HG03196 (cell line): ENCODE data around the gene PIAS1.
"Not testable (repeated sequence)": the region's sequence is repeated elsewhere in the genome, so short reads cannot be mapped to it uniquely, and the experiment has no call there.

Experiments used
- ATAC-seq: cut with Tn5 transposase; IDR thresholded peaks from one replicate; pipeline ENCODE4 v1.9.1; 2021; ENCODE audit not compliant: unreplicated experiment

The PIAS1 gene

GRCh38 chr15:68113751-68114150, 59.6 kb downstream of the PIAS1 start:
- ATAC-seq: no peak

- ATAC-seq: no peak
These were observed 60.2 kb downstream of the PIAS1 start for GRCh38 chr15:68114356-68114755.

- no peak for ATAC-seq
These were observed 60.7 kb downstream of the PIAS1 start for GRCh38 chr15:68114840-68115239.

- ATAC-seq: no peak
These were observed 70.6 kb downstream of the PIAS1 start for GRCh38 chr15:68124700-68125099.

- no peak for ATAC-seq
These were observed 72.3 kb downstream of the PIAS1 start for GRCh38 chr15:68126396-68126795.

GRCh38 chr15:68129072-68129471, 75.0 kb downstream of the PIAS1 start:
- no peak for ATAC-seq

GRCh38 chr15:68130851-68131250, 76.7 kb downstream of the PIAS1 start:
- ATAC-seq: no peak

- no peak for ATAC-seq
These were observed 83.0 kb downstream of the PIAS1 start for GRCh38 chr15:68137096-68137495.

- ATAC-seq: no peak
These were observed 89.0 kb downstream of the PIAS1 start for GRCh38 chr15:68143129-68143528.

GRCh38 chr15:68143785-68144184, 89.7 kb downstream of the PIAS1 start:
- no peak for ATAC-seq

- ATAC-seq: no peak
These were observed 91.6 kb downstream of the PIAS1 start for GRCh38 chr15:68145706-68146105.

GRCh38 chr15:68148039-68148438, 93.9 kb downstream of the PIAS1 start:
- ATAC-seq: no peak

GRCh38 chr15:68149059-68149458, 94.9 kb downstream of the PIAS1 start:
- no peak for ATAC-seq

- ATAC-seq: no peak
These were observed 96.1 kb downstream of the PIAS1 start for GRCh38 chr15:68150187-68150586.

GRCh38 chr15:68151277-68151676, 97.2 kb downstream of the PIAS1 start:
- no peak for ATAC-seq

GRCh38 chr15:68152342-68152741, 98.2 kb downstream of the PIAS1 start:
- ATAC-seq: no peak

- no peak for ATAC-seq
These were observed 100.9 kb downstream of the PIAS1 start for GRCh38 chr15:68154923-68155559.

GRCh38 chr15:68157074-68157473, 103.0 kb downstream of the PIAS1 start:
- no peak for ATAC-seq

- no peak for ATAC-seq
These were observed 104.0 kb downstream of the PIAS1 start for GRCh38 chr15:68158046-68158628.

GRCh38 chr15:68163191-68163590, 109.1 kb downstream of the PIAS1 start:
- ATAC-seq: no peak

- no peak for ATAC-seq
These were observed 112.7 kb downstream of the PIAS1 start for GRCh38 chr15:68166847-68167246.

- ATAC-seq: not testable (repeated sequence)
These were observed 117.9 kb downstream of the PIAS1 start for GRCh38 chr15:68172037-68172436.

GRCh38 chr15:68173119-68173518, 119.0 kb downstream of the PIAS1 start:
- no peak for ATAC-seq
